HG02588 (cell line): Measurements from ENCODE around the gene FN1.
A peak's percentile ranks its signal among the peaks of the same experiment; 100 is the strongest.

ENCODE experiments used
- ATAC-seq: cut with Tn5 transposase; IDR thresholded peaks from one replicate; pipeline ENCODE4 v1.9.1; 2021; ENCODE audit warnings: mild to moderate bottlenecking, moderate library complexity; ENCODE audit not compliant: unreplicated experiment

Gene FN1

DNA sequence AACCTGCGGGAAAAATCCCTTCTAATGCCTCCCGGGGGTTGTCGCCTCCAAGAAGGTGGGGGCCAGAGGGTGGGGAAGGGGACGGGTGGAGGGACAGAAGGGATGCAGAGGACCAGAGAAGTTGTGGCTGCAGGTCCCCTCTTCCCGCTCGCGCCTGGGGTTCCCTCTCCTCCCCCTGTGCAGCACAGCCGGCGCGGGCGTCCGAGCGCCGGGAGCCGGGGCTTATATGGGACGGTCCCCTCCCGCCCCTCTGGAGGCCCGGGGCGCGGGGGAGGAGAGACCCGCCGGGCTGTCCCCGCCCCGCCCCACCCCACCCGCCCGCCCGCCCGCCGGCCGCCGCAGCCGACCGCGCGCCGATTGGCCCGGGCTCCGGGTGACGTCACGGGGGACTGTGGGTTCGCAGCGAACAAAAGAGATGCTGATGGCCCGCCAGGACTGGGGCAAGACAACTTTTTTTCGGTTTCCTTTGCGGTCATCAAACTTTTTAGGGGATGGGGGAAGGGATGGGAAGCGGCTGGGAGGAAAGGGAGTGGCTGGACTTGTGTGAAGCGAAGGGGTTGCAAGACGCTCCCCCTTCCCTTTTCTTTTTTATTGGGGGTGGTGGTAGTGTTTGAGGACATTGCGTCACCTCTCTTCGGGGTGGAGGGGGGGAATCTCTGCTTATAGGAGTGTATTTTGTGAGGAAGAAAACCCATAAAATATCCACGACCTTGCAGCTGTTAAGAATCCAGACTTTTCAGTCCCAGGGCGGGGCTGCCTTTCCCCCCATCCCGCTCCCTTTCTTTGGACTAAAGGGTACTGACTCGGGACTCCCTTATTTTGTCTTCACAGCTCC, at the start of gene FN1:
Gene FN1 (minus strand): TSS at position 199 of the 835 bp plus-strand sequence. CDS start 266 bp downstream, outside the sequence.
- ATAC-seq = peak; percentile 86

DNA sequence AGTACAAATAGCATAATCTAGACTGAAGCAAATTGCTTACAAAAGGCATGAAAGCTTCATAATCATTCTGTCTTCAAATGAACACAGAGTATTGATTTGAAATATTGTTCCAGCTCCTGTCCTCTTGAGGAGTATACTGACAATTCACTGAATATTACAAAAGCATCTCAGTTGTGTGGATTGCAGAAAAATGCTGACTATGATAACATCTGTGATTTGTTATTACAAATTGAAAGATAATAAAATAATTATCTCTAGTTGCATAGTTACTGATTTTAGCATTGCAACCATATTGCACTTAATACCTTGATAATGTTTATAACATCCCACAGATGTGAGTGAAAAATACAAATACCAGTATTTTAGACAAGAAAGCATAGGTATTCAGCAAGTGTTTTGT, 49.2 kb upstream of the FN1 start:
- ATAC-seq = no peak

DNA sequence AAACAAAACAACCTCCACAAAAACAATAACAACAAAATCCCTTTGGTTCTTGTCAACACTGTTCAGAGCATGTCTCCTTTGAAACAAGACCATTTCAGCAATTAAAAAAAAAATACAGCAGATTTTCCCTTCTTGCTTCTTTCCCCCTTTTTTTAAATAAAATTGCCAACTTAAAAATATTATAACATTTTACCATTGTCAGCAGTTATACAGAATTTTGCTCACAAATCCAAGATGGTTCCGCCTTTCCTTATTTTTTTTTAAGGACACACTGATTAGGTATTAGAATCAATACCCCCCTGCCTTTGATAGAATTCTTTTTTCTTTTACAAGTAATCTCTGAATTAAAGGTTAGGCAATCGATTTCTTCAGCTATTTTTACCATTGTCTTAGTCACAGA, 48.7 kb upstream of the FN1 start:
- no peak for ATAC-seq

DNA sequence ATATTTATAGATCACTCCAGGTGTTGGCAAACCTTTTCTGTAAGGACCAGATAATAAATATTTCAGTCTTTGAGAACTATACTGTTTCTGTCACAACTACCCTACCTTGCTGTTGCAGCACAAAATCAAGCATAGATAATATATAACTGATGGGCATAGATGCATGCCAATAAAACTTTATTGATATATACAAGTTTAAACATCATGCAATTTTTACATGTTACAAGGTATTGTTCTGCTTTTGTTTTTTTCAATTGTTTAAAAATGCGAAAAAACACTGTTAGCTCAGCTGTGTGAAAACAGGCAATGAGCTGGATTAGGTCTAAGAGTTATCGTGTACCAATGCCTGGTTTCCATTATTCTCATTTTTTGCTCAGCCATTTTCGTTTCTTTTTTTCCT, 47.6 kb upstream of the FN1 start:
- no peak for ATAC-seq

DNA sequence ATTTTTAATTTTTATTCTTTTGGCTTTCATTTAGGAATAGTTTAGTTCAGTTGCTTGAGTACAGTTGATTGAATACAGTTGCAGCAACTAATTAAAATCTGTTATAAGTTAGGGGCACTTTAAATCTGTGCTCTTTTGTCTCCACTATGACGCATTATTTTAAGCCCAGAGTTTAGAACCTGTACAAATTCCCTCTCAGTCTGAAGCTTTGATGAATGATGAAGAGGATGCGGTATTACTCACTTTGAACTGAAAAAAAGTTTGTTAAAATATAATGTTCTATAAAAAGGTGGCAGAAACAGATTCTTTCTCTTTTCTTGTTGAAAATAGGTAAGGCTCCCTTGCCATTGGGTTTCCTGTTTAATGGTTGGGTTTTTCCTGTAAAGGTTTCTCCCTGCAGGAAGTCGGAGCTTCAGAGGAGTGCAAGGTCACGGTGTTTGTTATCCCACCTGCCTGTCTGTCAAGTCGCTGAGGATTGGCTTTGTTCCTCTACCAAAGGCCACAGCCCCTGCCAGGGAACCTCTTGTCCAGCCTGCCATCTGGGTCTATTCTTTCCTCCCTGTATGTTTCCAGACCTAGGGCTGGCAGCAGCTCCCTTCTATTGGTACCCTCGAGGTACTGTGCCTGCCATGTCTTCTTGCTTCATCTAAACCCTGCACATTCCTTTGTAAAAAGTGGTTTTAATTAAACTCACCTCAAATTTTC, 43.8 kb upstream of the FN1 start:
- ATAC-seq = no peak

DNA sequence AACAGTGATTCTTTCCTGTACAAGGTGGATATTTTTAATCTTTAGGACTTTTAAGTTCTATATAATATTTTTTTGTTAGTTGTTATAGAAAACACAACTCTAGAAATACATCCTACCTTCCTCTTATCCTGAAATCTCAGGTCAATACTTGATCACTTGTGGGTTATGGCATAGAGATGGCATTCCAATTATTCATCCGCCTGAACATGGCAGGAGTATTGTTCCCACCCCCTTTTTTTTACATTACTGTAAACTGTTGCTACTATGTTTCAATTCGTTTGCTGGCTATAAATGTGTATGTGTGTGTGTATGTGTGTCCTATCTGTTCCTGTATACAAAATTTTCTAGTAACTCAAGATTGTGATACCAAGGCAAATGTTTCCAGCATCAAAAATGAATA, 43.3 kb upstream of the FN1 start:
- no peak for ATAC-seq

DNA sequence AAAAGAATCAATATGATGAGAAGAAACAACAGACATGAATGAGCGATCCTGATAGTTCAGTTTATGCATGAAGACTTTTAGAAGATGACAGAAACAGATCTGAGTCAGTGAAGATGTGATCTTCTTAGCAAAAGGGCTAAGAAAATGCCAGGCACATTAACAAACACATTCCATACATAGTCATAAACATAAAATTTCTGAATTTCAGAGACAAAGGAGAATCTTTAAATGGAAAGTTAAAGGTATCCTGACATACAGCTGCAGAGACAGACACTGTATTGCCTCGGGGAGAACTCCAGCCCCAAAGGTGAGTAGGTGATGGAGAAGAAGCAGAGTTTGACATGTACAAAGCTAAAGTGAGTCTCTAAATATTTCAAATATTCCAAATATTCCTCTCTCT, 40.6 kb upstream of the FN1 start:
- ATAC-seq = no peak

DNA sequence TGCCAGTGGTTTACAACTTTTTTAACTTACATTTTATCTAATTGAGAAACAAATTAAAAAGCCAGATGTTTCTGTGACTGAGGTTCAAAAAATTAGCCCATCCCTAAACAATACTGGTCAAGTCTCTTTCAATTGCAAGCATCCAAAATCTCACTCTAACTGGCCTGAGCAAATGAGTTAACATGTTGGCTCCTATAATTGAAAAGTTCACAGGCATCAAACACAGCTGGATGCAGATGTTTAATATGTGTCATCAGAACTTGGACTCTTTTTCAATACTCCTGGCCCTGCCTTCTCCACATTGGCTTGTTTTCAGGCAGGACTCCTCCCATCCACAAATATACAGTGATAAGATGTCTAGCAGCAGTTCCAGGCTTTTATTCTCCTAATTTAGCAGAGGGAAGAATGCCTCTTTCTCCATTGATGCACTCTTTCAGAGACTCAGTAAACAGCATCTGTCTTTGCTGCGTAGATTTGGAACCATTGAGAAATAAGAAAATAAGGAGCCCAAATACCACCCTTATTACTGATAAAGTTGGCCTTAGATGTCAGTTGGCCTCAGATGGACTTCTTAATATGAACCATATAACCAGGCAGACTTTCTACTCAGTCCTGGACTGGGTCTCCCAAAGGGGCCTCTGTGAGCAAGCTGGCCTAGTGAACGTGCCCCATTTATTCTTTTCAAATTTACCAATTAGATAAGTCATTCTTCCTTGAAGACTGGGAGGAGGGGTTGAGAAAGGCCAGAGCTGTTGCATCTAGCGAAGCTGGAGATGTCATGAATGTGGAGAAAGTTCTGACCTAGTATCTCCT, 30.4 kb upstream of the FN1 start:
- no peak for ATAC-seq

DNA sequence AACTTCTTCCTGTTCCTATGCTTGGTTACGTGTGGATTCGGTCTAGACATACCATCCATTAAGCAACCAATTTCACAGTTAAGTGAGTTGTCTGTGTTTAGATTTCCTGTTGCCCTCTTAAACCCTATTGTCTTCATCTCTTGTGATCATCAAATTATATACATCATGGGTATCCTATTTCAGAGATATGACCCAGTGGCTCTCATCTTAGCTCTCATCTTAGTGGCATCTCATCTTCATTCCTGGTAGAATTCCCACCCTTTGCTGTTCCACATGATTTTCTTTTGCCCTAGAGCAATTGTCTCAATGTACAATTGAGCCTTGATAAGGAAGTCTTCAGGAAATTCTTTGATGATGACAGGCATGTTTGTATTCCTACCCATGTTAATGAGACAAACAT, 29.4 kb upstream of the FN1 start:
- ATAC-seq = no peak

DNA sequence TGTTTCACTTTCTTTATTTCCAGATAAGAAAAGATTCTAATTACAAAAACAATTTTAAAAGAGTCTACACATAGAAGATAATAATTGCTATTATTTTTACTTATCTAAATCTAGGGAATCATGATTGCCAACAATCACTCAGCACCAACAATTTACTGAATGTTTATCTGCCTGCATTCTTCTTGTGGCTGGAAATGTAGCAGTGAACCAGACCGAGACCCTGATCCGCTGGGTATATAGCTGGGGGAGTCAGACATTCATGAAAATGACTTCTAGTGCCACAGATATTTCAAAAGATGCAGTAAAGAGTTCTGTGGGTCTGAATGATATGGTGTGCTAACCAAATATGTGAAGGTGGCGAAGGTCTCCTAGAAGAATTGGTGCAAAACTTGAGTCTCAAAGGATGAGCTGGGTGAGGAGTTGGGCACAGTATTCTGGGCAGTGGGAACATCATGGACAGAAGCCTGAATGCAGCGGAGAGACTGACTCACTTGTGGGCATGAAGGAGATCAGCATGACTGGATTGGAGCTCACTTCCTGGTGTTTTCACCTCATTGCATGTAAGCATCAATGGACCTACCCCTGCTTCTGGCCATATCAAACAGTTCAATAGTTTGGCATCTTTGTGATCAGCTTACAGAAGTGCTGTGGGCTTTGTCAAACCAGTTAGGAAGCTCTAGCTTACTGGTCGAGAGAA, 26.1 kb upstream of the FN1 start:
- no peak for ATAC-seq

DNA sequence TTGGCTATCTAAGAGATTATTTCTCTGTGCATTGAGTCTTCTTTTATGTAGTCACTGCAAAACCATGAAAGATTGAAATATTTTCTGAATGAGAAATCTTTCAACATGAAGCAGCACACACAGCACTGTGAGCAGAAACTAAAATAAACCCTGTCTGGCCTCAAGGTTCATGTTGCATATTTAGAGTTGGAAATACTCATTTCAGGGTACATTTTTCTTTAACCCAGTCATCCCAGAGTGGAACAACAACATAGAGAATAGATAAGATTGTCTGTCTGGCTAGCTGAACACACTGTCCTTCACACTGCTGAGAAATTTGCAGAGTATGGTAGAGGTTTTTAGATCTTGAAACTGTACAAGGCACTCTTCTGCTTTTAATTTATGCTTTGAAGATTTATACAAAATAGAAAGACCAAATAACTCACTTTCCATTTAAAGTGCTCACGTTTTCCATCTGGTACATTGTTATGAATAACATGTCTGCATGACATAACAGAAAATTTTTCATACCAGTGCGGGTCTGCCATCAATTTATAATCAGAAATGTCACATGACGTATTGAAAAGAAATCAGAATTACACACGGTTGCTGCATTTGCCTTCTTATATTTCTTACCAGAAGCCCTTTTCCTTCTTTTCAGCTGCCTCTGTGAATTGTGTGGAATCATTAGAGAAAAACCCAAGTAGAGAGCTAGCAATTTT, 25.0 kb upstream of the FN1 start:
- ATAC-seq = no peak

DNA sequence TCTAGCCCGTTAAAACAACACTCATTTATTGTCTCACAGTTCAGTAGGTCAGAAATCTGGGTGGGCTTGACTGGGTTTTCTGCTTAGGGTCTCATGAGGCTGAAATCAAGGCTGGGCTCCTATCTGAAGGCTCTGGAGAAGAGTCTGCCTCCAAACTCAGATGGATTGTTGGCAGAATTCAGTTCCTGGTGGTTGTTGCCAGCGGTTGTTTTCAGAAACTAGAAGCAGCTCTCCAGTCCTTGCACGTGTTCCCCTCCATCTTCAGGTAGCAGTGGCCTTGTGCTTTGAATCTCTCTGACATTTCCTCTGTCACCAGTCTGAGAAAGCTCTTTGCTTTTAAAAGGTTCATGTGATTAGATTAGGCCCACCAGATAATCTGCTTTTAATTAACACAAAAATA, 20.1 kb upstream of the FN1 start:
- ATAC-seq = no peak

DNA sequence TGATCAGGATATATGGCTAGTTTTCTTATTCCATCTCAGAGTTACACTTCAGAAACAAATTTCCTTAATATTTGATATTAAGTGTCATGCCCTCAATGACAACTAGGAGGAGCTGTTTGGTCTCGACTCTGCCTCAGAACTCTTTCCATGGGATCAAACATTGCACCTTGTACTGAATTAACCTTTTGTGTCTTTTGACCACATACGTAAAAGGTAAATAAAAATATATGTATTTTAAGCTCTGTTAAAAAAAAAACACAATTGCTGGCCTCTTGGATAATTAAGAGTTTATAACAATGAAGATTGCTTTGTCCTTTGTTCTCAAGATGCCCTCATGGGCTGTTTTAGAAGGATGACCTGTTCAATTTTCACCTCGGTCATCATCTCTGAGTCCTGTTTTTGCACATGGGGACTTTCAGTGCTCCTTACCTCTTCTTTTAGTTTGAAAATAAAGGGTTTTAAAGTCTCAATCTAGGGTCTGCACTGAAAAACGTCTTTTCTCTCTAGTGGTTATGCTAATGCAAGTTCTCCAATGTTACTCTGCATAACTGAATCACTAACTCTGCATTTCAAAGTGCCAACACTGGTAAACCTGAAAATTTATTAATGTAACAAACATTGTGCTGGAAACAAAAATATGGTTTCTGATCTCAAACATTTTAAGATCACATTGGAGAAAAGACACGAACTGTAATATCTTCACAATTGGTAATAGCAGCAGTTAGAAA, 18.8 kb upstream of the FN1 start:
- no peak for ATAC-seq

DNA sequence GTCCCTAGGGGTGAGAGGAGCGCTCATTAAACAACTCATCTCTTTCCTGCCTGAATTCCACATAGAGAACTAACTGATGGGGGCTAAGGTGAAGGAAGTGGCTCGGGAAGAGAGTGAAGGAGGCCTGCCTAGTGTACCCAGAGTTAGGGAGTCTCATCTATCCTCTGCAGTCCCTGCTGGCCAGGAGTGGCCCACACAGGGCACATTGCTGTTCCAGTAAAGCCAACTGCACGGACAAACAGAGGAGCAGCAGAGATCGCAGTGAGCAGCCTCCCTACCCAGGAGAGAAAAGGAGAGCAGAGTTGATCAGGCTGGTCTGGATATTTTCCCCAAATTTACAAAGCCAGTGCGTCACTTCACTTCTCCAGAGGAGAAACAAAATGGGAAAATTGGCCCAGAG, 16.9 kb upstream of the FN1 start:
- no peak for ATAC-seq

DNA sequence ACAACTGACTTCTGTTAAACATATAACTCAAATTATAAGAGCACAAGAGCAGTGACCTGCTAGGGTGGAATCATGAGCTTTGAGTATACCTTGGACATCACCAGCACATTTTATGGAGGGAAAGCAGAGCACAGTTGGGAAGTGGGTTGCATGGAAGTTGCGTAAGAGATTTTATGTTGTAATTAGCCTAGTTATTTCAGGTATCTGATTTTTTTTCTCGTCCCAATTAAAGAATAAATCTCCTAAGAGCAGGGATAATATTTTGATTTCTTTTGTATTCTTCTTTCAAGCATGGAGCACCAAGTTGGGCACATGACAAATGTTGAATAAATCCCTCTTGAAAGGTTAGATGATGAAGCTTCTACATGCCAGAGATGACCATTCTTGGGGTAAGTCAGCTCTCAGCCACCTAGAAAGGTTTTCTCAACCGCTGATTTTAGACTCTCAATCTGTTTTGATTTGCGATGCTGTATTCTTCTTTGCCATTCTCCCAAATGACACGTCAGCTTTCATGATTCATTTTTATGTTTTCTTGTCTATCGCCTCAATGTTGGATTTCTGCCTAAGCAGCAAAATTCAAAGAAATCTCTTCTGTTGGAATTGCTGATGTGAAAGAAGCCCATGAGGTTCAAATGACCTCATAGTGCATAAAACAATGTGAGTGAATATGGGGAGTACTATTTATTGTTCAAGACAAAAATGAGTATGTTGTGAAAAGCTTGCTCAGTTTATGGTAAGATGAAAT, 15.3 kb upstream of the FN1 start:
- ATAC-seq = no peak

DNA sequence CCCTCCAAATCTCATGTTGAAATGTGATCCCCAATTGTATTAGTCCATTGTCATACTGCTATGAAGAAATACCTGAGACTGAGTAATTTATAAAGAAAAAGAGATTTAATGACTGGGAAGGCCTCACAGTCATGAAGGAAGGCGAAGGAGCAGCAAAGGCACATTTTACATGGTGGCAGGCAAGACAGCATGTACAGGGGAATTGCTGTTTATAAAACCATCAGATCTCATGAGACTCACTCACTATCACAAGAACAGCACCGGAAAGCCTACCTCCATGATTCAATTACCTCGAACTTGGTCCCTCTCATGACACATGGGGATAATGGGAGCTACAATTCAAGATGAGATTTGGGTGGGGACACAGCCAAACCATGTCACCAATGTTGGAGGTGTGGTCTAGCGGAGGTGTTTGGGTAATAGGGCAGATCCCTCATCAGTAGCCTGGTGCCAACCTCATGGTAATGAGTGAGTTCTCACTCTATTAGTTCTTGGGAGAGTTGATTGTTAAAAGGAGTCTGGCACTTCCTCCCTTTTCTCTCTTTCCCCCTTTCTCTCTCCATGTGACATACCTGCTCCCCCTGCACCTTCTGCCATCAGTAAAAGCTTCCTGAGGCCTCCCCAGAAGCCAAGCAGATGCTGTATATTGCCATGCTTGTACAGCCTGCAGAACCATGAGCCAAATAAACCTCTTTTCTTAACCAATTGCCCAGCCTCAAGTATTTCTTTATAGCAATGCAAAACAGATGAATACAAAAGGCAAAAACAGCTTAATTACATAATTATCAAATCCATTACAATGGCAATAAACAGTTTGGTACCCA, 14.5 kb upstream of the FN1 start:
- ATAC-seq = no peak

DNA sequence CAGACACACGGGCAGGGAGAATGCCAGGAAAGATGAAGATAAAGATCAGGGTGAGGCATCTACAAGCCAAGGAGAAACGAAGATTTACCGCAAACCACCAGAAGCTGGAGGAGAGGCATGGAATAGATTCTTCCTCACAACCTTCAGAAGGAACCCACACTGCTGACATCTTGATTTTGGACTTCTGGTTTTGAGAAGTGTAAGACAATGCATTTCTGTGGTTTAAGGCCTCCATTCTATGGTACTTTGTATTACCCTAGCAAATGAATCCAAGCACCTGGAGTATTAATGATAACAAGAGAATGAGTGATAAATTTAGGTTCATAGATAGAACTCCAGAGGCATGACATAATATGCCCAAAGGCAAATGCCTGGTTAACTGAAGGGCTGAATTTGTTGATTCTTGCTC, 11.8 kb upstream of the FN1 start:
- ATAC-seq = no peak

DNA sequence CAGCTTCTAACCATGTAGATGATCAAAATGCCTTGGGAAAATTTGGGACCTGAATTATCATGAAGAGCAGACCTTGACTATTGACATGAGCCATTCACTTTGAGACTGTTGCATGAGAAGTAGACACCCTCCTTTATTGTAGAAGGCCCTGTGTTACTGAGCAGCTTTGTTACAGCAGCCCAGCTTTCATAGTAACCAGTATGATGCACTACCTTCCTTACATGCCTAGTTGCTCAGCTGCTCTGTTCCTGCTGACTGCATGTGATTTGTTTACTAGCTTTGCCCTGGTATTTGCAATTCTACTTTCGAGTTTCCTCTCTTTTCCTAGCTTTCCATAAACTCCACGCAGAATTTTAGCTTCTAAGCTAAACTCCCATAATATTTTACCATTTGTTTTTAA, 11.2 kb upstream of the FN1 start:
- ATAC-seq = no peak
